Measurements from ENCODE around the gene ITFG2.
"Not testable (repeated sequence)": the region's sequence is repeated elsewhere in the genome, so short reads cannot be mapped to it uniquely, and the experiment has no call there.

The ITFG2 gene

DNA sequence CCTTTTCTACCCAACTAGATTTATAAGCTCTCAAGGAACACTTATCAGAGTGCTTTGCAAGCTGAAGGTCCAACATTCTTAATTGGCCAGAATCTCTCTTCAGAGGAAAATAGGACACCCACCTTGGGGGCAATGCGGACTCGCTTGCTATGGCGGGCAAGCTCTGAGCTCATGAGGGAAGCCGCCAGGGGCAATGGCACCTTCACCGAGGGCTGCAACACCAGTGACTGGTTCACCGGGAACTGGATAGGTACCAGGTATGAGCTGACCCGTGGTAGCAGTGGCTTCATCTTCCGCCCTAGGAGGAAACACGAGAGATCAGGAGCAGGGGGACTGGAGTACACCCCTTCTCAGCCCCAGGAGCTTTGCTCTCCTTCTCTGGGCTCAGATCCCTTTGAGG, 51.7 kb downstream of the ITFG2 start:
- no peak for DNase-seq

DNA sequence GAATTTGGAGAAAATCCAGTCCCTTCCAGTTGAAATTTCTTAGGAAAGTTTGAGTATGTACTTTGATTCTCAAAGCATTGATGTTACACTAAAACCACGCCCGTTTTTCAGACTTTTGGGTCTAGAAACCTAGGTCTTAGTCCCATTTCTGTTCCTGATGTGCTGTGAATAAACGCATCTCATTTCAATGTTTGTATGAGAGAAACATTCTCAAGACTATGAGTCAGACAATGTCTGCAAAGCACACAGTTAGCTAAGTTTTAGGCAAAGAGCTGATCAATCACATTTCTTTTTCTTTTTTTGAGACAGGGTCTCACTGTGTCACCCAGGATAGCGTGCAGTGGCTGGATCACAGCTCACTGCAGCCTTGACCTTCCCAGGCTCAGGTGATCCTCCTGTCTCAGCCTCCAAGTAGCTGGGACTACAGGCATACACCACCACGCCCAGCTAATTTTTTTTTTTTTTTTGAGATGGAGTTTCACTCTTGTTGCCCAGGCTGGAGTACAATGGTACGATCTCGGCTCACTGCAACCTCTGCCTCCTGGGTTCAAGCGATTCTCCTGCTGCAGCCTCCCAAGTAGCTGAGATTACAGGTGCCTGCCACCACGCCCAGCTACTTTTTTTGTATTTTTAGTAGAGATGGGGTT, 56.6 kb downstream of the ITFG2 start:
- not testable (repeated sequence) for DNase-seq
